ENCODE data around the gene MACROD2. TPM values are rescaled to one million over a fixed set of nuclear protein-coding genes. Genes with fewer than 3 reads are reported as not detected.

Gene MACROD2
- total and polyA plus RNA-seq, 2 experiments from 2014 or later: 2.8 to 4.3 TPM

DNA sequence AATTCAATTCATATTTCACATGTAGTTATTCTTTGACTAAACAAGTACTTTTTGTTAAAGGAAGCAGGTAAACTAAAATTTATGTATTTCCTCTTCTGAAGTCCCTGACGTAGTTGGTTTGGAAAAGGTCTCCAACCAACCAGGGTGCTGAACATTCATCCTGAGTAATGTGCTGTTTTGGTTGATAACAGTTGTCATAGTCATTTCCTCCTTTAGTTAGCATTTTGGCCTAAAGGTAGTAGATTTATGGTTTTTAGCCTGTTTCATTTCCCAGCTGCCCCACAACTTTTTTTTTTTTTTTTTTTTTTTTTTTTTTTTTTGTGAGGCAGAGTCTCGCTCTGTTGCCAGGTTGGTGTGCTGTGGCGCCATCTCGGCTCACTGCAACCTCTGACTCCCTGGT lies 724.9 kb downstream of the MACROD2 start:
- TF ChIP-seq ZNF114 (CRISPR knock-in tag; IDR thresholded peaks at IDR 0.05) (no peak), REST (IDR thresholded peaks at IDR 0.05; ENCODE audit: unreplicated experiment) (no peak), CREB1 (CRISPR knock-in tag; IDR thresholded peaks at IDR 0.05; ENCODE audit: low read depth) (no peak), ETS1 (IDR thresholded peaks at IDR 0.05) (no peak), NANOG (IDR thresholded peaks at IDR 0.05; ENCODE audit: borderline replicate concordance) (no peak), STAT1 (IDR thresholded peaks at IDR 0.05; ENCODE audit: unreplicated experiment) (no peak)
- Histone ChIP-seq H3K27ac (ENCODE audit: low read depth) (no peak overlapping the region), H3K4me3 (no peak overlapping the region), H3K4me2 (no peak overlapping the region), H3K27me3 (ENCODE audit: insufficient read depth) (no peaks in the 10 kb centered on the region), H3K9me2 (ENCODE audit: insufficient read depth) (no peaks in the 10 kb centered on the region; the same call in 1 of the 2 replicates), H3K36me3 (ENCODE audit: insufficient read depth) (no peaks in the 10 kb centered on the region), H3K79me2 (replicated peaks; ENCODE audit: insufficient read depth) (no peaks in the 10 kb centered on the region), H2AFZ (no peak overlapping the region), H3K4me1 (ENCODE audit: insufficient read depth) (peaks cover 25% of the 10 kb centered on the region), H3F3A (replicated peaks; ENCODE audit: low read depth) (no peaks in the 10 kb centered on the region), H4K20me1 (replicated peaks; ENCODE audit: insufficient read depth) (no peaks in the 10 kb centered on the region)
- DNase-seq (ENCODE audit: low spot score) (no peak), ATAC-seq (no peak)
- Mint-ChIP-seq H3K4me3 (no peak overlapping the region), H3K27me3 (ENCODE audit: insufficient read depth, low read depth, poor library complexity) (no peaks in the 10 kb centered on the region), H3K4me1 (peaks cover 22% of the 10 kb centered on the region), H3K9me3 (no peaks in the 10 kb centered on the region), H3K27ac (no peak overlapping the region), H3K36me3 (ENCODE audit: low read depth) (no peaks in the 10 kb centered on the region)

DNA sequence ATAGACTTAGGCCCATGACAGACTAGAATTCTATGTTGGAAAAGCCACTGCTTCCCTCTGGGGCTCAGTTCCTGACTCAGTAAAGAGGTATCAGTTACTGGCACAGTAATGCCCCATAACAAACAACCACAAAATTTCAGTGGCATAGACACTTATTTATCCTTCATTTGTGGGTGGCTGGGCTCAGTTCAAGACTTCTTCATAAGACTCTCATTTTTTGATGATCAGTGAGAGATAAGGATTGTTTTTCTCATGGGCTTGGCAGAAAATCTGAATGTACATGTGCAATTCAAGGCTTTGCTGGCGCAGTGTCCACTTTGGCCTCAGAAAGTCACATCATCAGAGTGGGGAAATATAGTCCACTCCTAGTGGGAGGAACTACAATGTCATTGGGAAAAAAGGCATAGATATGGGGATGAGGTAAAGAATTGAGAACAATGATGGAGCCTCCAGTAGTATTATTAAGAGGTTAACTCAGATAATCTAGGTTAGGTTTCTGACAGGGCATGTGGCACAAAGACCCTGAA lies 726.7 kb downstream of the MACROD2 start:
- H3K4me2 ChIP-seq: no peak overlapping the region
- H3K4me1 Mint-ChIP-seq: peaks cover 7% of the 10 kb centered on the region; the same call in 2 of the 3 replicates
- H3K36me3 Mint-ChIP-seq (ENCODE audit: low read depth): no peaks in the 10 kb centered on the region
- H3K36me3 ChIP-seq (ENCODE audit: insufficient read depth): no peaks in the 10 kb centered on the region
- no peak overlapping the region for H3K27ac ChIP-seq (ENCODE audit: low read depth)
- no peaks in the 10 kb centered on the region for H3K9me3 Mint-ChIP-seq
- no peaks in the 10 kb centered on the region for H4K20me1 ChIP-seq (replicated peaks; ENCODE audit: insufficient read depth)
- no peaks in the 10 kb centered on the region for H3K79me2 ChIP-seq (replicated peaks; ENCODE audit: insufficient read depth)
- no peak for DNase-seq (ENCODE audit: low spot score)
- H2AFZ ChIP-seq: no peak overlapping the region
- no peak overlapping the region for H3K27ac Mint-ChIP-seq
- no peak overlapping the region for H3K4me3 Mint-ChIP-seq
- H3K4me1 ChIP-seq (ENCODE audit: insufficient read depth): peaks cover 8% of the 10 kb centered on the region
- no peak for ATAC-seq
- no peaks in the 10 kb centered on the region for H3K27me3 Mint-ChIP-seq (ENCODE audit: insufficient read depth, low read depth, poor library complexity)
- no peaks in the 10 kb centered on the region for H3F3A ChIP-seq (replicated peaks; ENCODE audit: low read depth)
- H3K9me2 ChIP-seq (ENCODE audit: insufficient read depth): no peaks in the 10 kb centered on the region; the same call in 1 of the 2 replicates
- no peak overlapping the region for H3K4me3 ChIP-seq
- H3K27me3 ChIP-seq (ENCODE audit: insufficient read depth): no peaks in the 10 kb centered on the region
- no peak for TF ChIP-seq EZH2phosphoT487 (IDR thresholded peaks at IDR 0.05; ENCODE audit: unreplicated experiment)
- TF ChIP-seq ZNF462 (CRISPR knock-in tag; IDR thresholded peaks at IDR 0.05): no peak
- no peak for TF ChIP-seq NANOG (IDR thresholded peaks at IDR 0.05; ENCODE audit: borderline replicate concordance)
- TF ChIP-seq JUNB (IDR thresholded peaks at IDR 0.05; ENCODE audit: unreplicated experiment): no peak
- no peak for TF ChIP-seq POLR2AphosphoS5 (IDR thresholded peaks at IDR 0.05; ENCODE audit: low read depth)
- TF ChIP-seq ZNF331 (CRISPR knock-in tag; IDR thresholded peaks at IDR 0.05; ENCODE audit: low read depth): no peak
- no peak for TF ChIP-seq CREB1 (CRISPR knock-in tag; IDR thresholded peaks at IDR 0.05; ENCODE audit: low read depth)
- TF ChIP-seq STAT1 (IDR thresholded peaks at IDR 0.05; ENCODE audit: unreplicated experiment): no peak

Data from GM23338 (cell line).